Neuronal stem cell (in vitro differentiated cells): ENCODE measurements around the gene GPSM1.

Experiments used
- DNase-seq: peaks from one replicate; pipeline ENCODE4 v3.0.0-alpha.2; 2013; ENCODE audit warnings: low spot score
- H2AFZ ChIP-seq: one replicate; pipeline ENCODE4 v1.6.1; 2013; ENCODE audit warnings: mild to moderate bottlenecking, low read length, inconsistent platforms
- H2AK5ac ChIP-seq: 2 replicates; pipeline ENCODE4 v1.6.1; 2013; ENCODE audit warnings: low read depth, mild to moderate bottlenecking, inconsistent platforms, low read length, moderate library complexity, mixed read lengths
- H2BK120ac ChIP-seq: 2 replicates; pipeline ENCODE4 v1.6.1; 2013; ENCODE audit warnings: low read depth, mild to moderate bottlenecking, inconsistent platforms, low read length, moderate library complexity, mixed read lengths
- H2BK12ac ChIP-seq: one replicate; pipeline ENCODE4 v1.6.1; 2013; ENCODE audit warnings: low read length, inconsistent platforms
- H2BK15ac ChIP-seq: 2 replicates; pipeline ENCODE4 v1.6.1; 2013; ENCODE audit warnings: mild to moderate bottlenecking, low read length, inconsistent platforms, mixed read lengths
- H2BK5ac ChIP-seq: one replicate; pipeline ENCODE4 v1.6.1; 2013; ENCODE audit warnings: inconsistent platforms, mild to moderate bottlenecking, low read length, moderate library complexity
- H3K14ac ChIP-seq: one replicate; pipeline ENCODE4 v1.6.1; 2013; ENCODE audit warnings: low read length, inconsistent platforms
- H3K18ac ChIP-seq: 2 replicates; pipeline ENCODE4 v1.6.1; 2013; ENCODE audit warnings: low read length, inconsistent platforms
- H3K23ac ChIP-seq: 2 replicates; pipeline ENCODE4 v1.6.1; 2013; ENCODE audit warnings: low read depth, mild to moderate bottlenecking, mixed read lengths, low read length, inconsistent platforms; ENCODE audit not compliant: poor library complexity
- H3K27ac ChIP-seq: replicated peaks from 3 replicates; pipeline ENCODE4 v1.5.1; 2013; ENCODE audit warnings: low read length, inconsistent platforms
- H3K27me3 ChIP-seq, 3 experiments: 2 replicates each; pipeline ENCODE4 v1.6.1; 2013; ENCODE audit warnings: low read length in 3 of 3, mild to moderate bottlenecking in 2 of 3, inconsistent platforms in 1 of 3, low read depth in 1 of 3, mixed read lengths in 1 of 3, moderate library complexity in 1 of 3; ENCODE audit not compliant: control insufficient read depth in 3 of 3, insufficient read depth in 3 of 3
- H3K36me3 ChIP-seq, 2 donors: replicated peaks in 1 of 2; 2 replicates each; pipeline ENCODE4 v1.6.1; 2013; ENCODE audit warnings: low read length in 2 of 2; ENCODE audit not compliant: control insufficient read depth in 2 of 2, insufficient read depth in 2 of 2
- H3K4ac ChIP-seq: 2 replicates; pipeline ENCODE4 v1.6.1; 2013; ENCODE audit warnings: inconsistent platforms, mild to moderate bottlenecking, low read length, moderate library complexity
- H3K4me1 ChIP-seq, 2 donors: 1 replicate in 1 of 2; 2 replicates in 1 of 2; pipeline ENCODE4 v1.6.1; 2013; ENCODE audit warnings: low read length in 2 of 2, low read depth in 1 of 2; ENCODE audit not compliant: control insufficient read depth in 2 of 2, insufficient read depth in 1 of 2
- H3K4me2 ChIP-seq: one replicate; pipeline ENCODE4 v1.6.1; 2013; ENCODE audit warnings: mild to moderate bottlenecking, low read length, inconsistent platforms; ENCODE audit not compliant: insufficient read depth, poor library complexity, severe bottlenecking
- H3K4me3 ChIP-seq, 2 donors: 2 replicates each; pipeline ENCODE4 v1.5.1; 2013; ENCODE audit warnings: low read length in 2 of 2, mild to moderate bottlenecking in 2 of 2, inconsistent platforms in 1 of 2, moderate library complexity in 1 of 2
- H3K79me1 ChIP-seq: one replicate; pipeline ENCODE4 v1.6.1; 2013; ENCODE audit warnings: low read depth, mild to moderate bottlenecking, inconsistent platforms, low read length, moderate library complexity
- H3K9ac ChIP-seq: one replicate; pipeline ENCODE4 v1.6.1; 2013; ENCODE audit warnings: mild to moderate bottlenecking, low read depth, low read length, inconsistent platforms; ENCODE audit not compliant: poor library complexity
- H3K9me3 ChIP-seq, 2 donors: replicated peaks in 1 of 2; 2 replicates each; pipeline versions ENCODE3 to v1.6.1; 2013; ENCODE audit warnings: low read length in 2 of 2, mild to moderate bottlenecking in 2 of 2, inconsistent platforms in 1 of 2, low read depth in 1 of 2, mixed read lengths in 1 of 2, moderate library complexity in 1 of 2; ENCODE audit not compliant: control insufficient read depth in 2 of 2, insufficient read depth in 1 of 2
- H4K8ac ChIP-seq: one replicate; pipeline ENCODE4 v1.6.1; 2013; ENCODE audit warnings: low read depth, mild to moderate bottlenecking, inconsistent platforms, low read length, moderate library complexity
- H4K91ac ChIP-seq: one replicate; pipeline ENCODE4 v1.6.1; 2013; ENCODE audit warnings: low read length, low read depth, mild to moderate bottlenecking, inconsistent platforms; ENCODE audit not compliant: poor library complexity
- WGBS, 2 donors: extraction: QIAGEN DNeasy Blood & Tissue Kit; methylation state at CpG; one replicate each; pipeline ENCODE4 v1.1.7; 2013; ENCODE audit warnings: missing lambda C conversion rate in 2 of 2, mixed read lengths in 1 of 2; ENCODE audit not compliant: insufficient read length in 2 of 2, insufficient replicate concordance in 1 of 2; ENCODE audit errors: extremely low coverage in 2 of 2; 5-methylcytosine and 5-hydroxymethylcytosine counted together

GPSM1 gene

DNA sequence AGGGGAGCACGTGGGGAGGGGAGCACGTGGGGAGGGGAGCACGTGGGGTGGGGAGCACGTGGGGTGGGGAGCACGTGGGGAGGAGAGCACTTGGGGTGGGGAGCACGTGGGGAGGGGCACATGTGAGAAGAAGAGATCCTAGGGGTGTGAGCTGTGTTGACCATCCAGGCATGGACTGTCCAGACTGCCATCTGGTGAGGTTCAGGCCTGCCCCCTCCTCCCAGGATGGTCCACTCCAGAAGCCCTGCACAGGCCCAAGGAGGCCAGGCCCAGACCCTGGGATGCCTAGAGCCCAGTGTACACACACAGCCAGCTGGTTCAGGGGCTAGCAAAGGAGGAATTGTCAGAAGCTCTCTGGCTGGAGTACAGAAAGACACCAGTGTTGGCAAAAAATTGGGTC lies 70.3 kb downstream of the GPSM1 start:
- no CpG with 5 or more reads among the region's 6 CpGs for WGBS, 2 donors
- Histone ChIP-seq H3K27ac (no peak overlapping the region), H3K9ac (no peak overlapping the region), H3K36me3 (peaks cover 54 to 74% of the 10 kb centered on the region in 2 donors), H3K27me3 (no peaks in the 10 kb centered on the region), H3K4me2 (no peak overlapping the region), H3K4me3 (no peak overlapping the region), H3K18ac (no peak overlapping the region), H3K79me1 (peaks cover 23% of the 10 kb centered on the region), H2BK120ac (no peak overlapping the region), H4K91ac (no peak overlapping the region), H3K14ac (no peak overlapping the region), H2BK12ac (no peak overlapping the region), H2BK5ac (no peak overlapping the region), H3K9me3 (no peaks in the 10 kb centered on the region), H3K4ac (no peak overlapping the region), H4K8ac (no peak overlapping the region), H2BK15ac (no peak overlapping the region), H2AK5ac (no peak overlapping the region), H3K4me1 (peaks cover 8 to 15% of the 10 kb centered on the region in 2 donors), H2AFZ (no peak overlapping the region), H3K23ac (no peak overlapping the region)
- no peak for DNase-seq

GRCh38 chr9:136398286-136398685 lies 70.9 kb downstream of the GPSM1 start:
- WGBS, 2 donors: no CpG with 5 or more reads among the region's 12 CpGs
- H2AFZ ChIP-seq: no peak overlapping the region
- H3K9me3 ChIP-seq: no peaks in the 10 kb centered on the region
- no peak overlapping the region for H2BK5ac ChIP-seq
- H3K23ac ChIP-seq: peak overlapping the region; percentile 68
- H3K9ac ChIP-seq: no peak overlapping the region
- no peak overlapping the region for H2BK120ac ChIP-seq
- H3K4me1 ChIP-seq: peaks cover 8 to 15% of the 10 kb centered on the region in 2 donors
- peaks cover 49 to 69% of the 10 kb centered on the region in 2 donors for H3K36me3 ChIP-seq
- peak overlapping the region in 1 of 2 donors; percentile 99 for H3K4me3 ChIP-seq
- peaks cover 22% of the 10 kb centered on the region for H3K79me1 ChIP-seq
- H2BK12ac ChIP-seq: no peak overlapping the region
- no peak overlapping the region for H2AK5ac ChIP-seq
- H3K18ac ChIP-seq: no peak overlapping the region
- H3K14ac ChIP-seq: no peak overlapping the region
- DNase-seq: no peak
- no peak overlapping the region for H3K27ac ChIP-seq
- no peak overlapping the region for H4K91ac ChIP-seq
- no peak overlapping the region for H3K4me2 ChIP-seq
- H4K8ac ChIP-seq: no peak overlapping the region
- no peak overlapping the region for H2BK15ac ChIP-seq
- H3K4ac ChIP-seq: no peak overlapping the region
- no peaks in the 10 kb centered on the region for H3K27me3 ChIP-seq

- Histone ChIP-seq H3K9ac (peak overlapping the region; percentile 97), H2AFZ (peak overlapping the region; percentile 84), H4K91ac (no peak overlapping the region), H3K18ac (peak overlapping the region; percentile 94), H2BK15ac (no peak overlapping the region), H3K27me3 (no peaks in the 10 kb centered on the region), H3K4me1 (peaks cover 8 to 15% of the 10 kb centered on the region in 2 donors), H3K36me3 (peaks cover 48 to 69% of the 10 kb centered on the region in 2 donors), H2BK5ac (peak overlapping the region; percentile 66), H2BK120ac (no peak overlapping the region), H3K4me3 (peak overlapping the region; percentile 94 to 99), H3K14ac (peak overlapping the region; percentile 89), H2AK5ac (peak overlapping the region; percentile 75), H3K23ac (peak overlapping the region; percentile 97), H3K27ac (no peak overlapping the region), H3K4ac (peak overlapping the region; percentile 84), H4K8ac (no peak overlapping the region), H2BK12ac (peak overlapping the region; percentile 90), H3K4me2 (peak overlapping the region; percentile 99), H3K79me1 (peaks cover 22% of the 10 kb centered on the region), H3K9me3 (no peaks in the 10 kb centered on the region)
- whole genome bisulfite sequencing, 2 donors: no CpG with 5 or more reads among the region's 67 CpGs
- no peak for DNase-seq
Observed at GRCh38 chr9:136399176-136400037, 72.1 kb downstream of the GPSM1 start.

DNA sequence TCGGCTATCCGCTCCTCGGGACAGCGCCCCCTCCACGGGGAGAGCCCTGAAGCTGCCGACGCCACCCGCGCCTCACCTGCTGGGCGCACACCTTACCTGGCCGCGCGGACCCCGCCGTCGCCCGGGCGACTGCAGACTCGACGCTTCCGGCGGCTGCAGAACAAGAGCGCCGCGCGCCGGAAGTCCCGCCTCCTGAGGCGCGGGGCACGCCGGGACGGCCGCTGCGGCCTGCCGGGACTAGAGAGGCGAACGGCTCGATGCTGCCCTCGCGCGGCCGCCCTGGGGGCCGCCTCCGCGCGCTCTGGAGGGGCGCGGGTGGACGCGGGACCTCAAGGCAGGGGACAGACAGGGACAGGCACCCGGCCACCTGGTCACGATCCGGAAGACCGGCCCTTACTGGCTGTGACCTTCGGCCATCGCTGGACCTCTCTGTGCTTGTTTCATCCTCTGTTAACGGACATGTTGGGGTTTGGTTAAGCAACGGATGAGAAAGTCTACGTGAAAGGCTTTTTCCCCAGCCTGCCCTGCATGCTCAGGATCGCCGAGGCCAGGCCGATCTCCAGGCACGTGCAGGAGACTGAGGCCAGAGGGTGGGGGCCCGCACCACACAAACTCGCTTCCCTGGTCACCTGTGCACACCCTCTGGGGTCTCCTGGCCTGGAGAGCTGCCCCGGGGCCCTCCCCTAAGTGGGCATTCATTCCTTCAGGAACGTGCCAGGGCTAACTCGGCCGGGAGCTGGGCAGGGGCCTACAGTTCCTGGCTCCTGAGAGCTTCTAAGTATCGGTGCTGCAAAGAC lies 72.9 kb downstream of the GPSM1 start, which contains the start of gene SNAPC4:
Gene SNAPC4, minus strand, starts transcription at position 133 of the 797 bp plus-strand sequence. CDS start 1,742 bp downstream, outside the sequence.
- peak within 1 kb of the TSS; percentile 94 to 99 for H3K4me3 ChIP-seq
- peak within 1 kb of the TSS; percentile 81 for H2BK15ac ChIP-seq
- peak within 1 kb of the TSS; percentile 84 for H3K4ac ChIP-seq
- peaks cover 22% of the 10 kb centered on the region for H3K79me1 ChIP-seq
- no peaks in the 10 kb centered on the region for H3K9me3 ChIP-seq
- H3K9ac ChIP-seq: peak within 1 kb of the TSS; percentile 97
- H2BK120ac ChIP-seq: no peak within 1 kb of the TSS
- H2AK5ac ChIP-seq: peak within 1 kb of the TSS; percentile 97
- peak within 1 kb of the TSS; percentile 92 for H4K8ac ChIP-seq
- peak within 1 kb of the TSS; percentile 94 for H3K18ac ChIP-seq
- peak within 1 kb of the TSS; percentile 90 for H2BK12ac ChIP-seq
- no peaks in the 10 kb centered on the region for H3K27me3 ChIP-seq
- DNase-seq: peak; percentile 89
- H2AFZ ChIP-seq: peak within 1 kb of the TSS; percentile 84
- no CpG with 5 or more reads among the region's 71 CpGs for WGBS, 2 donors
- peak within 1 kb of the TSS; percentile 66 for H2BK5ac ChIP-seq
- H3K4me2 ChIP-seq: peak within 1 kb of the TSS; percentile 99
- H3K4me1 ChIP-seq: peaks cover 8 to 15% of the 10 kb centered on the region in 2 donors
- H4K91ac ChIP-seq: peak within 1 kb of the TSS; percentile 53
- H3K36me3 ChIP-seq: peaks cover 47 to 69% of the 10 kb centered on the region in 2 donors
- H3K27ac ChIP-seq: no peak within 1 kb of the TSS
- peak within 1 kb of the TSS; percentile 89 for H3K14ac ChIP-seq
- peak within 1 kb of the TSS; percentile 97 for H3K23ac ChIP-seq
